ENCODE data around the gene GAL3ST2. TPM values are rescaled to one million over a fixed set of nuclear protein-coding genes. Genes with fewer than 3 reads are reported as not detected.

Gene GAL3ST2
- total RNA-seq, 4 donors from 2014 or later: 50.8 to 364 (median 76.0) TPM

DNA sequence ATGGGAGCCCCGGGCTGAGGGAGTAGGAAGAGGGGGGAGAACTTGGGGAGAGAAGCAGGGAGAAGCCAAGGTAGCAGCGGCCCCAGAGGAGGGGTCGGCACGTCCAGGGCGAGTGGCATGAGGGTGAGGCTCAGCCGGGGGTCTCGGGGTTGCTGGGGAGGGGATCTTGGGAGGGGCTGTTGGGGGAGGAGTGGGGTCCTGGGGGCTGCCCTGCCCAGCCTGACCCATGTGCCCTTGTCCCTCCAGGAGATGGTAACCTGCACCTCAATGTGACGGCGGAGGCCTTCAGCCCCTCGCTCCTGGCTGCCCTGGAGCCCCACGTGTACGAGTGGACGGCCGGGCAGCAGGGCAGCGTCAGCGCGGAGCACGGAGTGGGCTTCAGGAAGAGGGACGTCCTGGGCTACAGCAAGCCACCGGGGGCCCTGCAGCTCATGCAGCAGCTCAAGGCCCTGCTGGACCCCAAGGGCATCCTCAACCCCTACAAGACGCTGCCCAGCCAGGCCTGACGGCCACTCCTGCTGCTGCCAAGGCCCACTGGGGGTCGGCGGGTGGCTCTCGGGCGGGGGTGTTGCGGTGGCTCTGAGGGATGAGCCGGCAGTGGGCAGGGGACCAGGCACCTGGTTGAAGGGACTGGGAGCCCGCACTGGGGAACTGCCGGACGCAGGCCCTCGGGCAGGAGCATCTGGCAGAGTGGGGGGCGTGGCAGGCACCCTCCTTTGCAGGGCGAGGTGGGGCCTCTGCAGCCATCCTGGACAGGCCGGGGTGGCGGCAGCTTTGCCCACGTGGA, 9.0 kb upstream of the GAL3ST2 start:
- Histone ChIP-seq H3K36me3 (no peaks in the 10 kb centered on the region), H3K27ac (no peak overlapping the region), H3K27me3 (no peaks in the 10 kb centered on the region), H3K4me1 (peaks cover 0 to 9% (median 4%) of the 10 kb centered on the region in 4 donors), H3K4me3 (no peak overlapping the region), H3K9me3 (no peaks in the 10 kb centered on the region)
- no peak for DNase-seq
- 91% methylated on average over 6 to 36 of the region's 37 CpGs for WGBS, 2 donors (ENCODE audit: low coverage in 1 of 2)
- TF ChIP-seq, protein P1, sequence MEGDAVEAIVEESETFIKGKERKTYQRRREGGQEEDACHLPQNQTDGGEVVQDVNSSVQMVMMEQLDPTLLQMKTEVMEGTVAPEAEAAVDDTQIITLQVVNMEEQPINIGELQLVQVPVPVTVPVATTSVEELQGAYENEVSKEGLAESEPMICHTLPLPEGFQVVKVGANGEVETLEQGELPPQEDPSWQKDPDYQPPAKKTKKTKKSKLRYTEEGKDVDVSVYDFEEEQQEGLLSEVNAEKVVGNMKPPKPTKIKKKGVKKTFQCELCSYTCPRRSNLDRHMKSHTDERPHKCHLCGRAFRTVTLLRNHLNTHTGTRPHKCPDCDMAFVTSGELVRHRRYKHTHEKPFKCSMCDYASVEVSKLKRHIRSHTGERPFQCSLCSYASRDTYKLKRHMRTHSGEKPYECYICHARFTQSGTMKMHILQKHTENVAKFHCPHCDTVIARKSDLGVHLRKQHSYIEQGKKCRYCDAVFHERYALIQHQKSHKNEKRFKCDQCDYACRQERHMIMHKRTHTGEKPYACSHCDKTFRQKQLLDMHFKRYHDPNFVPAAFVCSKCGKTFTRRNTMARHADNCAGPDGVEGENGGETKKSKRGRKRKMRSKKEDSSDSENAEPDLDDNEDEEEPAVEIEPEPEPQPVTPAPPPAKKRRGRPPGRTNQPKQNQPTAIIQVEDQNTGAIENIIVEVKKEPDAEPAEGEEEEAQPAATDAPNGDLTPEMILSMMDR (IDR thresholded peaks at IDR 0.05): no peak
- TF ChIP-seq POLR2A (IDR thresholded peaks at IDR 0.05) (no peak), POLR2AphosphoS5 (IDR thresholded peaks at IDR 0.05) (no peak), EP300 (IDR thresholded peaks at IDR 0.05; ENCODE audit: low read depth) (no peak)
- in situ Hi-C loops (cut with MboI; ENCODE audit: low pct_ligation_motif_present in 1 of 4, low pct_unique_long_range_greater_than_20kb in 1 of 4, low sequenced_read_pairs in 3 of 4): no loop called here
- intact Hi-C loops (cut with DNase I; ENCODE audit: low total_unique reads): no loop called here

DNA sequence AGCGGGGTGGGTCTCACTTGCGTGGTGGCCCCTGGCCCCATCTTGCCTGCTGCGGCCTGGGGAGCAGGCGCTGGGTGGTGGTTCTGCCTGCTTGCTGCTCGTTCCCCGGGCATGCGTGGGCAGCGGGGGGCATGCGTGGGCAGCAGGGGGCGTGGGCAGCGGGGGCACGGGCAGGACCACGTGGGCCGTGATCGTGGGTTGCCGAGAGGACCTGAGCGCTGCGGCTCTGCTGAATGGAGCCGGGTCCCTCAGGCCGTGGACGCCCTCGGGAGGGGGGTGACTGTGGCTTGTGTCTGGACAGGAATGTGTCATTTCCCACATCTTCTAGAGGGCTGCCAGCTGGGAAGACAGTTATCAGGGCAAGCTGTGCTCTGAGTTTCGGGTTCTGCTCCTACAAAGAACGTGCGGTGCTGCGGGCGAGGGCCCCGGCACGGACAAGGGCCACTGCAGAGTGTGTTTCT, 8.3 kb upstream of the GAL3ST2 start:
- in situ Hi-C loops (cut with MboI; ENCODE audit: low pct_ligation_motif_present in 1 of 4, low pct_unique_long_range_greater_than_20kb in 1 of 4, low sequenced_read_pairs in 3 of 4): no loop called here

DNA sequence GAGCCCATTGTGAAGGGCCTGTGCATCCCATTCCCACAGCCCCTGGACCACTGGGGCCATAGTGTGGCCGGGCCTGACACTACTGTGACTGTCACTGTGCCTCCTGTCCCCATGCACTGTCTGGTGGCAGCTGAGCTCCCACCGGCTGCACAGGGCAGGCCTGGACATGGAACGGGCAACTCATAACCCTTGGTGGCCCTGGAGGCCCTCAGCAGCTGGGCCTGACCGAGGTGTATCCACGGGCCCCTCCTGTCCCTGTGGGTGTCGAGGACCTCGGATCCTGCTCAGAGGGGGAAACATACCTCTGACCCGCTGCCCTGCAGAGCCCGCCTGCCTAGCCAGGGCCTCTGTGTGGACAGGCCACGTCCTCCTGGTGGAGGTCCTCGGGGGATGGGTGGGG, 7.8 kb upstream of the GAL3ST2 start:
- H3K27ac ChIP-seq: no peak overlapping the region
- in situ Hi-C loops (cut with MboI; ENCODE audit: low pct_ligation_motif_present in 1 of 4, low pct_unique_long_range_greater_than_20kb in 1 of 4, low sequenced_read_pairs in 3 of 4) (no loop called here), intact Hi-C loops (cut with DNase I; ENCODE audit: low total_unique reads) (no loop called here)
- H3K36me3 ChIP-seq: no peaks in the 10 kb centered on the region
- no peaks in the 10 kb centered on the region for H3K9me3 ChIP-seq
- 94% methylated on average over 11 of the region's 11 CpGs; no CpG with 5 or more reads in 1 of the 2 donors for WGBS, 2 donors (ENCODE audit: low coverage in 1 of 2)
- DNase-seq: no peak
- H3K4me3 ChIP-seq: no peak overlapping the region
- peaks cover 0 to 21% (median 15%) of the 10 kb centered on the region in 4 donors for H3K4me1 ChIP-seq
- no peaks in the 10 kb centered on the region for H3K27me3 ChIP-seq
- TF ChIP-seq POLR2A (IDR thresholded peaks at IDR 0.05): no peak
- TF ChIP-seq POLR2AphosphoS5 (IDR thresholded peaks at IDR 0.05): no peak
- TF ChIP-seq, protein P1 (IDR thresholded peaks at IDR 0.05): no peak

More for the DNA sequence above, 8.3 kb upstream of the GAL3ST2 start:
- no peak overlapping the region for H3K27ac ChIP-seq
- TF ChIP-seq, protein P1 (IDR thresholded peaks at IDR 0.05): no peak
- TF ChIP-seq EP300 (IDR thresholded peaks at IDR 0.05; ENCODE audit: low read depth) (no peak), POLR2AphosphoS5 (IDR thresholded peaks at IDR 0.05) (no peak)
- 85% methylated on average over 22 of the region's 29 CpGs; no CpG with 5 or more reads in 1 of the 2 donors for WGBS, 2 donors (ENCODE audit: low coverage in 1 of 2)
- H3K4me3 ChIP-seq: no peak overlapping the region
- H3K9me3 ChIP-seq: no peaks in the 10 kb centered on the region
- no peak for DNase-seq
- H3K4me1 ChIP-seq: peaks cover 0 to 15% (median 9%) of the 10 kb centered on the region in 4 donors
- H3K27me3 ChIP-seq: no peaks in the 10 kb centered on the region
- no peaks in the 10 kb centered on the region for H3K36me3 ChIP-seq
- intact Hi-C loops (cut with DNase I; ENCODE audit: low total_unique reads): no loop called here

DNA sequence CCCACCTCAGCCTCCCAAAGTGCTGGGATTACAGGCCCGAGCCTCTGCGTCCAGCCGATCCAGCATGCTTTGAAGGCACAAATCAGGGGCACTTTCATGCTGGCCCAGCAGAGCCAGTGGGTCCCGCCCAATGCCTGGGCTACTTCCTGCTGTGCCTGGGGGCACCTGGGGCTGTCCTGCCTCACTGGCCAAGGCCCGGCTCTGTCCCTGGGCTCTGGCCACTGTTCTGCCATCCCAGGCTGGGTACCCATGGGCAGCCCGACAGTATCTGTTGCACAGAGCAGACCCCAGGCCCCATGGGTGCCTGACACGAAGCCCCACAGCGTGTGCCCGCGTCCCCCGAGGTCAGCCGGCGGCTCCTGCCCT, 6.8 kb upstream of the GAL3ST2 start:
- 91% methylated on average over 13 of the region's 13 CpGs; no CpG with 5 or more reads in 1 of the 2 donors for WGBS, 2 donors (ENCODE audit: low coverage in 1 of 2)
- intact Hi-C loops (cut with DNase I; ENCODE audit: low total_unique reads) (no loop called here), in situ Hi-C loops (cut with MboI; ENCODE audit: low pct_ligation_motif_present in 1 of 4, low pct_unique_long_range_greater_than_20kb in 1 of 4, low sequenced_read_pairs in 3 of 4) (no loop called here)
- no peaks in the 10 kb centered on the region for H3K36me3 ChIP-seq
- H3K27me3 ChIP-seq: no peaks in the 10 kb centered on the region
- H3K27ac ChIP-seq: no peak overlapping the region
- no peak for DNase-seq
- no peaks in the 10 kb centered on the region for H3K9me3 ChIP-seq
- TF ChIP-seq EP300 (IDR thresholded peaks at IDR 0.05; ENCODE audit: low read depth) (no peak), POLR2A (IDR thresholded peaks at IDR 0.05) (no peak), POLR2AphosphoS5 (IDR thresholded peaks at IDR 0.05) (no peak)
- TF ChIP-seq, protein P1 (IDR thresholded peaks at IDR 0.05): no peak
- H3K4me1 ChIP-seq: peaks cover under 1 to 28% (median 23%) of the 10 kb centered on the region in 4 donors
- no peak overlapping the region for H3K4me3 ChIP-seq
